NB4 (cell line): ENCODE results near the gene DLD.

ENCODE experiments used
- CTCF ChIP-seq: IDR thresholded peaks from one replicate; pipeline ENCODE4 v1.5.1; 2012; ENCODE audit warnings: low read depth, low read length
- POLR2A ChIP-seq: IDR thresholded peaks from 2 replicates; pipeline ENCODE4 v1.6.1; 2011; ENCODE audit warnings: mild to moderate bottlenecking; ENCODE audit not compliant: insufficient read length; ENCODE audit errors: extremely low read depth

GRCh38 chr7:107884066-107884818, 6.7 kb upstream of the DLD start:
- TF ChIP-seq CTCF (no peak), POLR2A (no peak)
